Duodenal mucosa (tissue), 2 donors: ENCODE measurements around the gene PGM2.

Source experiments
- H3K27ac ChIP-seq: one replicate; pipeline ENCODE4 v1.7.0; 2013; ENCODE audit warnings: low read depth, low read length
- H3K27me3 ChIP-seq, 2 donors: one replicate each; pipeline ENCODE4 v1.7.0; 2013; ENCODE audit warnings: low read length in 2 of 2, control low read depth in 1 of 2; ENCODE audit not compliant: insufficient read depth in 2 of 2, control insufficient read depth in 1 of 2
- H3K36me3 ChIP-seq, 2 donors: one replicate each; pipeline ENCODE4 v1.7.0; 2013; ENCODE audit warnings: low read length in 2 of 2, control low read depth in 1 of 2; ENCODE audit not compliant: insufficient read depth in 2 of 2, control insufficient read depth in 1 of 2
- H3K4me1 ChIP-seq, 2 donors: one replicate each; pipeline ENCODE4 v1.7.0; 2013; ENCODE audit warnings: low read length in 2 of 2, control low read depth in 1 of 2; ENCODE audit not compliant: insufficient read depth in 2 of 2, control insufficient read depth in 1 of 2
- H3K4me3 ChIP-seq, 2 donors: one replicate each; pipeline ENCODE4 v1.7.0; 2013; ENCODE audit warnings: low read length in 2 of 2, low read depth in 1 of 2
- H3K9ac ChIP-seq, 2 donors: one replicate each; pipeline ENCODE4 v1.7.0; 2013; ENCODE audit warnings: low read length in 2 of 2, low read depth in 1 of 2
- H3K9me3 ChIP-seq, 2 donors: one replicate each; pipeline ENCODE4 v1.7.0; 2013; ENCODE audit warnings: low read length in 2 of 2, control low read depth in 1 of 2; ENCODE audit not compliant: control insufficient read depth in 1 of 2

PGM2 gene

DNA sequence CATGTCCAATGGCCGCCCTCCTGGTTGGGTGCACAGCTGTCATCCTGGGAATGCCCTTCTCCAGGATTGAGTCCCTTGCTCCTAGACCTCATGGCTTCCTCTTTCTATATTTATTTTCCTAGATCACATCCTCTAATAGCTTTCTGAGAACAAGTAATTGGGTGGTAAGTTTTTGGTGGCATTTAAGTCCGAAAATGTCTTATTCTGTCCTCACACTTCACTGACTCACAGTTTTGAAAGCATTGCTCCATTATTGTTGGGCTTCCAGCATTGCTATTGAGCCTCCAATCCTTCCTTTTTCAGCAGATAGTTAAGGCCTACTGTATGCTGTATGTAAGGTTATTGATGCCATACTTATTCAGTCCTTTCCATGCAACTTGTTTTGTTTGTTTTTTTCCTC lies 25.9 kb downstream of the PGM2 start:
- Histone ChIP-seq H3K9ac (no peak overlapping the region), H3K4me1 (no peaks in the 10 kb centered on the region), H3K27ac (no peak overlapping the region), H3K9me3 (no peaks in the 10 kb centered on the region), H3K27me3 (no peaks in the 10 kb centered on the region), H3K36me3 (peaks cover 17 to 40% of the 10 kb centered on the region in 2 donors), H3K4me3 (no peak overlapping the region)

DNA sequence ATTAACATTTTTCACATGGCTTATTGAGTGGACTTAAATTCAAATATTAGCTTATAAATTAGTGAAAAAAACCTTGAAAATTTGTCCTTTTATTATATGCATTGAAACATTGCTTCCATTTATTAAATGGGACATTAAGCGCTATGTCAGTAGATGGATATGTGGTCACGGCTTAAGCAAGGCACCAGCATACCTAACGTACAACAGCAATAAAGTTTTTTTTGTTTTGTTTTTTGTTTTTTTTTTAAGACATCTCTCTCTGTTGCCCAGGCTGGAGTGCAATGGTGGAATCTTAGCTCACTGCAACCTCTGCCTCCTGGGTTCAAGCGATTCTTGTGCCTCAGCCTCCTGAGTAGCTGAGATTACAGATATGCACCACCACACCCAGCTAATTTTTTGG lies 31.6 kb downstream of the PGM2 start:
- peaks cover 3 to 40% of the 10 kb centered on the region in 2 donors for H3K36me3 ChIP-seq
- no peak overlapping the region for H3K4me3 ChIP-seq

DNA sequence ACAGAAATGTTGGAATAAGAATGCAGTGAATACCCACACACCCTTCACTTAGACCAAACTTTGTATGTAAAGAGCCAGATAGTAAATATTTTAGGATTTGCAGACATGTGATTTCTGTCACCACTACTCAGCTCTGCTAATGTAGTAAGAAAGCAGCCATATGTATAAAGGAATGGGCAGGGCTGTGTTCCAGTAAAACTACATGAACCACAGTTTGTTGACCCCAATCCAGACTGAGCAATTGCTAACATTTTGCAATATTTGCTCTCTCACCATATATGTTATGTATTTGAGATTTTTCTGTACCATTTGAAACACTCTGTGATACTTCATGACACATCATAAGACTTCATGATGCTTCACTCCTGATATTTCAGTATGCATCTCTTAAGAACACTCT lies 32.4 kb downstream of the PGM2 start:
- Histone ChIP-seq H3K36me3 (peaks cover 5 to 38% of the 10 kb centered on the region in 2 donors), H3K4me1 (no peaks in the 10 kb centered on the region), H3K9me3 (no peaks in the 10 kb centered on the region), H3K9ac (no peak overlapping the region), H3K27ac (no peak overlapping the region), H3K4me3 (no peak overlapping the region), H3K27me3 (no peaks in the 10 kb centered on the region)

More for the DNA sequence above, 31.6 kb downstream of the PGM2 start:
- H3K9me3 ChIP-seq, result no peaks in the 10 kb centered on the region
- H3K9ac ChIP-seq, result no peak overlapping the region
- no peak overlapping the region for H3K27ac ChIP-seq
- H3K27me3 ChIP-seq, result no peaks in the 10 kb centered on the region
- no peaks in the 10 kb centered on the region for H3K4me1 ChIP-seq

DNA sequence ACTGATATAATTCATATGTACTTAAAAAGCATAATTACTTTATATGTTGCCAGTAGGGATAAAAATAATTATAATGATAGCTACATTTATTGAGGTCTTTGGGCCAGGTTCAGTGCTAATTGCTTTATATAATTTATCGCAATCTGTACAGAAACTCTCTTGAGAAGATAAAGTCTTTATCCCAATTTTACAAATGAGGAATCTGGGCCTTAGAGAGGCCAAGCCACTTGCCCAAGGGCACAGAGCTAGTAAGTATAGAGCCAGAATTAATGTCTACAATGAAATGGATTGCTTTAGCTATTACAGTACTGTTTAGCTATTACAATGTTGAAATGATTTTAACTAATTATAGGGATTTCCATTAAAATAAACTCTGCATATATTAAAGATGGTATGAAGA lies 33.8 kb downstream of the PGM2 start:
- peaks cover 5 to 38% of the 10 kb centered on the region in 2 donors for H3K36me3 ChIP-seq
- H3K27ac ChIP-seq, result no peak overlapping the region
- no peaks in the 10 kb centered on the region for H3K27me3 ChIP-seq
- no peaks in the 10 kb centered on the region for H3K4me1 ChIP-seq
- H3K9me3 ChIP-seq, result no peaks in the 10 kb centered on the region
- no peak overlapping the region for H3K9ac ChIP-seq
- H3K4me3 ChIP-seq, result no peak overlapping the region

DNA sequence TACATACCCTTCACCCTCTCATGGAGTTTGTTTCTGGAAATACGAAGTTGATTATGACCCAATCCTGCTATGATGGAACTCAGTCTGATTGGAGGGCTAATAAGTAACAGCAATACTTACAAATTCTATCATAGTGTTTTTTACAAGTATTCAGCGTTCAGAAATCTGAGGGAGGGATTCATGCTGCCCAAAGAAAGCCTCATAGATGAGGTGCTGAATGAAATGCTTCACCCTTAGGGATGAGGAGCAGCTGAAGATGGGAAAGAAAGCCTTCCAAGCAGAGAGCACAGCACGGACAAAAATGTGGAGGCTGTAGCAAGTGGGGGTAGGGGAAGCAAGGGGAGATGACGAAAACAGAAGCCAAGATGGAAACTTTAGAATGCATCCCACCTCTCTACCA lies 36.5 kb downstream of the PGM2 start:
- Histone ChIP-seq H3K9me3 (no peaks in the 10 kb centered on the region), H3K27ac (no peak overlapping the region), H3K36me3 (peaks cover 5 to 28% of the 10 kb centered on the region in 2 donors), H3K4me1 (no peaks in the 10 kb centered on the region), H3K27me3 (no peaks in the 10 kb centered on the region), H3K4me3 (no peak overlapping the region), H3K9ac (no peak overlapping the region)

DNA sequence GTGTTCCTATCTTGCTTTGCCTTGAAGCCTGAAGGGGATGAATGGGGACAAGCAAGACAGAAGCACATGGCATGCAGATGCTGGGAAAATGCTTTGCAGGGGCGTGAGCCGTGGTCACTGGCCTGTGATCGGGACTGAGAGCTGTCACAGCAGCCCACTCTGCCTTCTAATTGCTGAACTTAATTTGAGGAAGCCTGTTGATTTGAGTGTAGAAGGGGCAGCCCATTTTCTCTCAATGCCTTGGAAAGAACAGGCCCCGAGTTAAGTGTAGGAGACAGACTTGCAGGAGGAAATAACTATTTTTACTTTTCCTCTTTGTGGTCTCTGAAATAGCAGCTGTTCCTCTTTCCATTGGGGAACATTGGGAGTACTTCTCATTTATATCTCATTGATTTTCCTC lies 38.3 kb downstream of the PGM2 start:
- Histone ChIP-seq H3K4me1 (no peaks in the 10 kb centered on the region), H3K36me3 (peaks cover 5 to 19% of the 10 kb centered on the region in 2 donors), H3K4me3 (no peak overlapping the region), H3K27ac (no peak overlapping the region), H3K27me3 (no peaks in the 10 kb centered on the region), H3K9me3 (no peaks in the 10 kb centered on the region), H3K9ac (no peak overlapping the region)

DNA sequence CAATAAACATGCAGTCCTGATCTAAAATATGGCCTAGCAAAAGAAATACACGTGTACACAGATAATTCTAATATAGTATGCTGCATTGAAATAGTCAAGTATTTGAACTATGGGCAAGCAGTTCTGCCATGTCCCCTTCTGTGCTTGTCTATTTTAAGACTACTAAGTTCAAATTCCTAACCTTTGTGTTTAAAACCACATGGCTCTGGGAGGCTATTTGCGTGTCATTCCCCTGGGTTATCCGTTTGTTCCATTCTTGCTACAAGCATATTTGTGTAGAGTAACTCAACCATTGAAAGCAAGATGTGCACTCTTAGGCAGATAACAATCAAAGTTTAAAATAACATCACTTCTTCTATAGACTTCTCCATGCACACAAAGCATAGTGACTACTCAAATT lies 39.0 kb downstream of the PGM2 start:
- H3K9ac ChIP-seq, result no peak overlapping the region
- no peak overlapping the region for H3K4me3 ChIP-seq
- peaks cover 5 to 16% of the 10 kb centered on the region in 2 donors for H3K36me3 ChIP-seq
- no peaks in the 10 kb centered on the region for H3K4me1 ChIP-seq
- H3K9me3 ChIP-seq, result no peaks in the 10 kb centered on the region
- no peak overlapping the region for H3K27ac ChIP-seq
- H3K27me3 ChIP-seq, result no peaks in the 10 kb centered on the region

DNA sequence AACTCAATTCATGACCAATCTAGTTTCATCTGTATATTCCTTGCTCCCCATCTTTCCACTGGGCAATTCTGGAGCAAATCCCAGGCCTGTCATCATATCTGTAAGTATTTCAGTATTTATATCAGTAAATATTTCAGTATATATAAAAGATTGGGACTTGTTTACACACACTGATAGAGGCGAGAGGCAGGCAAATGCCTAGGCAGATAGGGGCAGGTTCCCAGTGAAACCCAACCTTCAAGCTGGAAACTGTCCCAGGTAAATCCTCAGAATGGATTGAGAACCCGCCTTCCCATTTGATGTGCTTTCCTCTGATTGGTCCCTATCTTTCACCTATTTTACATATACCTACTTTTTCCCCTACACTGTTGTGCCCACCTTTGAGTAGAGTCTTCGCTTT lies 40.6 kb downstream of the PGM2 start:
- Histone ChIP-seq H3K27ac (no peak overlapping the region), H3K9me3 (no peaks in the 10 kb centered on the region), H3K9ac (no peak overlapping the region), H3K27me3 (no peaks in the 10 kb centered on the region), H3K36me3 (peaks cover 5 to 9% of the 10 kb centered on the region in 2 donors), H3K4me3 (no peak overlapping the region), H3K4me1 (no peaks in the 10 kb centered on the region)

DNA sequence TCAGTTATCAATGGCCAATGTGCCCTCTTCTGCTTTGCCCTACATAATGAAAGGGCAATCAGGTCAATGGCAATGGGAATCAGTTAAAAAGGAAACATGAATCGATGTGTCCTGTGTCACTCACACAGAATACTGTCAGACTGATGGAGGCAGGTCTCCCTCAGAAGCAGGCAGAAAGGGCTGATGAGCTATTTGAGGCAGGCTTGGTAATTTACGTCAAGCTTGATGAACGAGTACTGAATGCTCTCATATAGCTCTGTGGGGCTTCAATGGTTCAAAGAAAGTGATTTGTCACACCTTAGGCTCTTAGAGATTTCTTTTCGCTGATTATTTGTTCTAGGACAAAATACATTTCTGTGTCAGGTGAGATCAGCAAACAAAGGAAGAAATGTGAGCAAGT lies 41.8 kb downstream of the PGM2 start:
- H3K27ac ChIP-seq, result no peak overlapping the region
- H3K27me3 ChIP-seq, result no peaks in the 10 kb centered on the region
- H3K9ac ChIP-seq, result no peak overlapping the region
- H3K4me1 ChIP-seq, result peaks cover 0 to 5% of the 10 kb centered on the region in 2 donors
- H3K9me3 ChIP-seq, result no peaks in the 10 kb centered on the region
- H3K4me3 ChIP-seq, result no peak overlapping the region
- H3K36me3 ChIP-seq, result peaks cover 2% of the 10 kb centered on the region in 2 donors

DNA sequence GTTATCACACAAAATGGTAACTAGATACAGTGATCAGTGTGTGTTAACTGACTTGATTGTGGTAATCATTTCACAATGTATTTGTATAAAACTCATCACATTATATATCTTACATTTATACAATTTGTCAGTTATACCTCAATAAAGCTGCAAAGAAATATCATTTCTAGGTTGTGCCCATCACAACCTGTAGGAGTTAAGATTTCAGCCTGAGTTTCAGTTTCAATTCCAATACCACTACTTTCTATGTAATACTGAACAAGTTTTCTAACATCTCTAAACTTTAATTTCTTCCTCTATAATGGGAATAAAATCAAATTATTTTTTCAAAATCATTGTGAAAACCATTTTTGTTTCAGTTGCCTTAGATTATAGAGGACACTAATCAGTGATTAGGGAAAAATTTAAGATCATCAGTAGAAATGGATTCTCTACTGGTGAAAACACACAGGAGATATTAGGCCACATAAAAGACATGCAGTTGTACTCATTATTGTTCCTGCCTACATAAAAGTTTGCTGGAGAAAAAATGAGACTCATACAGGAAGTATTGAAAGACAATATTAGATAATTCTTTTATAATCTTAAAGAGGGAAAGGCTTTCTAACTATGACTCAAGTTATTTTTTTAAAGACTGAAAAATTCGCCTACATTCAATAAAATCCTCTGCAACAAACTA lies 46.0 kb downstream of the PGM2 start:
- Histone ChIP-seq H3K9ac (no peak overlapping the region), H3K9me3 (no peaks in the 10 kb centered on the region), H3K27me3 (no peaks in the 10 kb centered on the region), H3K4me3 (no peak overlapping the region), H3K4me1 (peaks cover 9 to 21% of the 10 kb centered on the region in 2 donors), H3K27ac (no peak overlapping the region), H3K36me3 (no peaks in the 10 kb centered on the region)
